Lung (tissue), 12 donors: ENCODE data around the gene SPATS2. TPM values are rescaled to one million over a fixed set of nuclear protein-coding genes. Genes with fewer than 3 reads are reported as not detected.
"Not testable (repeated sequence)": the region's sequence is repeated elsewhere in the genome, so short reads cannot be mapped to it uniquely, and the experiment has no call there.

Experiments
- ATAC-seq: fragments of 200-7000 bp; cut with Tn5 transposase; one replicate; pipeline ENCODE4 v1.9.1; 2020; ENCODE audit warnings: moderate number of reproducible peaks; ENCODE audit not compliant: insufficient read depth, low FRiP score
- DNase-seq, 3 donors: peaks; one replicate each; pipeline ENCODE4 v3.0.0-alpha.2; 2013 to 2017
- H3K27ac ChIP-seq, 2 donors: one replicate each; pipeline ENCODE4 v1.5.1; 2013; ENCODE audit warnings: mild to moderate bottlenecking in 2 of 2, moderate library complexity in 2 of 2, control low read depth in 1 of 2, inconsistent platforms in 1 of 2, low read depth in 1 of 2, low read length in 1 of 2
- H3K27me3 ChIP-seq, 3 donors: one replicate each; pipeline ENCODE4 v1.5.1; 2013; ENCODE audit warnings: low read length in 2 of 3; ENCODE audit not compliant: control insufficient read depth in 3 of 3, insufficient read depth in 3 of 3
- H3K36me3 ChIP-seq, 4 donors: one replicate each; pipeline ENCODE4 v1.5.1; 2013; ENCODE audit warnings: low read length in 4 of 4, mild to moderate bottlenecking in 1 of 4, moderate library complexity in 1 of 4; ENCODE audit not compliant: control insufficient read depth in 4 of 4, insufficient read depth in 4 of 4
- H3K4me1 ChIP-seq, 5 donors: one replicate each; pipeline ENCODE4 v1.5.1; 2013; ENCODE audit warnings: low read length in 5 of 5, mild to moderate bottlenecking in 2 of 5, moderate library complexity in 1 of 5; ENCODE audit not compliant: control insufficient read depth in 5 of 5, insufficient read depth in 5 of 5
- H3K4me3 ChIP-seq: one replicate; pipeline ENCODE4 v1.5.1; 2013; ENCODE audit warnings: mild to moderate bottlenecking, control low read depth, moderate library complexity
- H3K9ac ChIP-seq, 2 donors: one replicate each; pipeline ENCODE4 v1.5.1; 2013; ENCODE audit warnings: low read length in 2 of 2, control low read depth in 1 of 2; ENCODE audit not compliant: insufficient read depth in 1 of 2
- H3K9me3 ChIP-seq, 4 donors: one replicate each; pipeline ENCODE4 v1.5.1; 2013; ENCODE audit warnings: low read length in 3 of 4, mild to moderate bottlenecking in 1 of 4, moderate library complexity in 1 of 4; ENCODE audit not compliant: control insufficient read depth in 4 of 4, insufficient read depth in 3 of 4
- WGBS, 2 donors: extraction: QIAGEN DNeasy Blood & Tissue Kit; methylation state at CpG; one replicate each; pipeline ENCODE4 v1.1.7; 2013; 5-methylcytosine and 5-hydroxymethylcytosine counted together
- polyA plus RNA-seq, 2 donors: library from polyadenylated mRNA; stranded (reverse); fragments of 200-250 nt; gene quantifications; one replicate each; pipeline ENCODE4 v1.2.1, GENCODE V29; 2013
- total RNA-seq, 2 donors: library from RNA; depleted of rRNA in 1 of 2; stranded (reverse); fragments of >200 nt in 1 of 2; gene quantifications; one replicate each; pipeline ENCODE4 v1.2.1, GENCODE V29; 2014 to 2021
- TF ChIP-seq, protein P1 (sequence below): IDR thresholded peaks from 2 replicates; pipeline ENCODE4 v1.5.1; 2012; ENCODE audit warnings: mild to moderate bottlenecking; ENCODE audit errors: control extremely low read depth, extremely low read depth
- donor health status: control.
- donor health status: control.
- donor health status: Bipolar disorder and iron deficiency.
- donor health status: healthy.
- donor health status: DM: yes; HTN: yes; CAD: no.

The SPATS2 gene
- total and polyA plus RNA-seq, 4 donors = 6.6 to 48.8 (median 10.0) TPM

DNA sequence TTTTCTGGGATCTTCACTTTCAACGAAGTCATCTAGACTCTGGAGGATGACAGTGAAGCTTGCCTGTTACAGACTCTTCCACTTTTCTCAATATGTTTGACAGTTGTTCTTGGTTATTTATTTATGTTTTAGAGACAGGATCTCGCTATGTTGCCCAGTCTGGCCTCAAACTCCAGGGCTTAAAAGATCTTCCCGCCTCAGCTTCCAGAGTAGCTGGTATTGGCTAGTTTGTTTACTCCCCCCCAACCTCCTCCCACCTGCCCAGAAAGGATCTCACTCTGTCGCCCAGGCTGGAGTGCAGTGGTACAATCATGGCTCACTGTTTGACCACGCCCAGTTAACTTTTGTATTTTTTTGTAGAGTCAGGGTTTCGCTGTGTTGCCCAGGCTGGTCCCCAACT, 3.3 kb downstream of the SPATS2 start:
- Histone ChIP-seq H3K4me1 (peaks cover 0 to 19% (median 5%) of the 10 kb centered on the region in 5 donors), H3K9me3 (no peaks in the 10 kb centered on the region), H3K9ac (no peak overlapping the region), H3K27me3 (no peaks in the 10 kb centered on the region), H3K4me3 (no peak overlapping the region), H3K36me3 (peaks cover 0 to 5% (median 2%) of the 10 kb centered on the region in 4 donors), H3K27ac (no peak overlapping the region)
- WGBS, 2 donors = 92 to 99% methylated on average over 6 of the region's 6 CpGs
- TF ChIP-seq, protein P1, sequence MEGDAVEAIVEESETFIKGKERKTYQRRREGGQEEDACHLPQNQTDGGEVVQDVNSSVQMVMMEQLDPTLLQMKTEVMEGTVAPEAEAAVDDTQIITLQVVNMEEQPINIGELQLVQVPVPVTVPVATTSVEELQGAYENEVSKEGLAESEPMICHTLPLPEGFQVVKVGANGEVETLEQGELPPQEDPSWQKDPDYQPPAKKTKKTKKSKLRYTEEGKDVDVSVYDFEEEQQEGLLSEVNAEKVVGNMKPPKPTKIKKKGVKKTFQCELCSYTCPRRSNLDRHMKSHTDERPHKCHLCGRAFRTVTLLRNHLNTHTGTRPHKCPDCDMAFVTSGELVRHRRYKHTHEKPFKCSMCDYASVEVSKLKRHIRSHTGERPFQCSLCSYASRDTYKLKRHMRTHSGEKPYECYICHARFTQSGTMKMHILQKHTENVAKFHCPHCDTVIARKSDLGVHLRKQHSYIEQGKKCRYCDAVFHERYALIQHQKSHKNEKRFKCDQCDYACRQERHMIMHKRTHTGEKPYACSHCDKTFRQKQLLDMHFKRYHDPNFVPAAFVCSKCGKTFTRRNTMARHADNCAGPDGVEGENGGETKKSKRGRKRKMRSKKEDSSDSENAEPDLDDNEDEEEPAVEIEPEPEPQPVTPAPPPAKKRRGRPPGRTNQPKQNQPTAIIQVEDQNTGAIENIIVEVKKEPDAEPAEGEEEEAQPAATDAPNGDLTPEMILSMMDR = no peak
- DNase-seq (no peak), ATAC-seq (no peak)

DNA sequence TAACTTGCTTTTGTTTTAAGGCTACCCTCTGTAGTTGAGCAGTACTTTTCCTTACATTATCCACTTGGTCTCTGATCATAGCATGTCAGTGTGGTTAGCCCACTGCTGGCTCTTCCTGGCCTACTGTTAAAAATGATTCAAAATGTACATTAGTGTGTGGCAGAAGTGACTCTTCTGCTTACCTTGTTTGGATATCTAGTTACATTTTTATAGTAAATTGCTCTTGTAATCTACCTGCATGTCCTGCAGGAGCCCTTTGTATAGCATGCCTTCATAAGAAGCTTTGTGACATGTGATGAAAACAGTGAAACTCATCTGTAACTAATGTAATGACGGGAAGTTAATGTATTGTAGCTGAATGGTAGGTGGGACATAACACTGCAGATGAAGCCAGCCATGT, 8.1 kb downstream of the SPATS2 start:
- H3K4me3 ChIP-seq = no peak overlapping the region
- ATAC-seq (no peak), DNase-seq (no peak)
- H3K9ac ChIP-seq = no peak overlapping the region
- H3K27me3 ChIP-seq = no peaks in the 10 kb centered on the region
- peaks cover 0 to 5% (median 2%) of the 10 kb centered on the region in 4 donors for H3K36me3 ChIP-seq
- H3K27ac ChIP-seq = no peak overlapping the region
- H3K9me3 ChIP-seq = no peaks in the 10 kb centered on the region
- TF ChIP-seq, protein P1 = no peak
- no peaks in the 10 kb centered on the region for H3K4me1 ChIP-seq
- 92 to 96% methylated on average over 1 of the region's 1 CpG for WGBS, 2 donors

- Histone ChIP-seq H3K27ac (no peak overlapping the region), H3K4me3 (no peak overlapping the region), H3K4me1 (no peaks in the 10 kb centered on the region), H3K36me3 (peaks cover 0 to 5% (median 2%) of the 10 kb centered on the region in 4 donors), H3K9me3 (no peaks in the 10 kb centered on the region), H3K9ac (no peak overlapping the region), H3K27me3 (no peaks in the 10 kb centered on the region)
- WGBS, 2 donors = 78 to 84% methylated on average over 2 of the region's 2 CpGs
- ATAC-seq (no peak), DNase-seq (no peak)
- TF ChIP-seq, protein P1 = no peak
These were observed 10.1 kb downstream of the SPATS2 start for GRCh38 chr12:49377386-49377785.

DNA sequence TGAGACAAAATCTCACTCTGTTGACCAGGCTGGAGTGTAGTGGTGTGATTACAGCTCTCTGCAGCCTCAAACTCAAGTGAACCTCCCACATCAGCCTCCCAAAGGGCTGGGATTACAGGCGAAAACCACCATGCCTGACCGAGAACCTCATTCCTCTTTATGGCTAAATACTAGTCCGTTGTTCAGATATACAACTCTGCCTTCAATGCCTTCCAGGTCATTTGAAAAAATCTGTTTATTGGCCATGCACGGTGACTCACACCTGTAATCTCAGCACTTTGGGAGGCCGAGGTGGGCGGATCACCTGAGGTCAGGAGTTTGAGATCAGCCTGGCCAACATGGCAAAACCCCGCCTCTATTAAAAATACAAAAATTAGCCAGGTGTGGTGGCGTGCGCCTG, 12.9 kb downstream of the SPATS2 start:
- DNase-seq, H3K27me3 ChIP-seq, ATAC-seq, H3K36me3 ChIP-seq, H3K27ac ChIP-seq, H3K4me3 ChIP-seq, H3K4me1 ChIP-seq, H3K9me3 ChIP-seq, H3K9ac ChIP-seq: not testable (repeated sequence)
- WGBS, 2 donors = 84 to 98% methylated on average over 9 of the region's 9 CpGs
